ENCODE results near the gene NEK7.

The NEK7 gene

DNA sequence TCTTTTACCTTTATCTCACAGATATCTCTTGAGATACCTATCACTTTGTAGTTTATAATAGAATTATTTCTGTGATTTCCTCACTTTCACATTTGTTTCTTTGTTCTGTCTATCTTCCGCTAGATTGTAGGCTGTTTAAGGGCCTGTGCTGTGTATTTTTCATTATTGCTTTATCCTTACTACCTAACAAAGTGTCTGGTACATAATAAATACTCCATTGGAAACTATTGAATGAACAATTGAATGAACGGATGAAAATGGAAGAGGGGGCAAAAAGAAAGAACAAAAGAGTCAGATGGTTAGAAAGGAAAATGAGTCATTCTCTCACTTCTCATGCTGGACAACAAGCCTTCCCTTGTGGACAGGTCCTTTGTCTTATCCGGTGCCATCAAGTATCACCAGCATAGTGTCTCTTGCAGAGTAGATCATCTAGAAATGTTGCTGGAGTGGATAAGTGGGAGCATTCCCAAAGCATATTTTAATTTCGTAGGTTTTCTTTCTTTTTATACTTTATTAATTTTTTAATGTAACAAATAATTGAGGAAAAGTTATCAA lies 159.8 kb downstream of the NEK7 start:
- no peak for TF ChIP-seq ZNF274 (IDR thresholded peaks at IDR 0.05; ENCODE audit: low read depth, low read length)
- no peak overlapping the region for H3K4me3 ChIP-seq (ENCODE audit: low read length)

DNA sequence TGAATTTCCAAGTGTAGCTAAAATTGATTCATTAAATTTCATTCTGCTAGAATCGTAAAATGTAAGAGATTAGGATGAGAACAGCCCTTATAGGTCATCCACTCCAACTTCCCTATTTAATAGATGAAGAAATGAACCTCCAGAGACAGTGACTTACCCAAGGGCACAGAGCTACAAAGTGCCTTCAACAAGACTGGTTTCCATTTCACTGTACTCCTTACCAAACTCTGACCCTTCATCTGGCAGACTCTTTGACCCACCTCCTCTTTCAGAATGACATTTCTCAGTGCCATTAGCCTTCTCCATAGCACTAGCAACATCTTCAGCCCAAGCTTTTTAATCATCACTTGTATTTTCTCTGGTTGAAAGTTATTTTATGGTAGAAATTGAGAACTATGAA lies 161.3 kb downstream of the NEK7 start:
- no peak overlapping the region for H3K4me3 ChIP-seq (ENCODE audit: low read length)
- TF ChIP-seq ZNF274 (IDR thresholded peaks at IDR 0.05; ENCODE audit: low read depth, low read length), result no peak

DNA sequence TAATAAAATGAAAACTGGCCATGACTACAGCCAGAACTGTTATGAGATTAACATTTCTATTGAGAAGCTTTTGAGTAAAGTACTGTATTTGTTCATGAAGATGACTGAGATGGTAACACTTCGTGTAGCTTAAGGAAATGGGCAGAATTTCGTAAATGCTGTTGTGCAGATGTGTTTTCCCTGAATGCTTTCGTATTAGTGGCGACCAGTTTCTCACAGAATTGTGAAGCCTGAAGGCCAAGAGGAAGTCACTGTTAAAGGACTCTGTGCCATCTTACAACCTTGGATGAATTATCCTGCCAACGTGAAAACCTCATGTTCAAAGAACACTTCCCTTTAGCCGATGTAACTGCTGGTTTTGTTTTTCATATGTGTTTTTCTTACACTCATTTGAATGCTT lies 164.0 kb downstream of the NEK7 start:
- H3K4me3 ChIP-seq (ENCODE audit: low read length), result no peak overlapping the region
- TF ChIP-seq ZNF274 (IDR thresholded peaks at IDR 0.05; ENCODE audit: low read depth, low read length), result no peak

DNA sequence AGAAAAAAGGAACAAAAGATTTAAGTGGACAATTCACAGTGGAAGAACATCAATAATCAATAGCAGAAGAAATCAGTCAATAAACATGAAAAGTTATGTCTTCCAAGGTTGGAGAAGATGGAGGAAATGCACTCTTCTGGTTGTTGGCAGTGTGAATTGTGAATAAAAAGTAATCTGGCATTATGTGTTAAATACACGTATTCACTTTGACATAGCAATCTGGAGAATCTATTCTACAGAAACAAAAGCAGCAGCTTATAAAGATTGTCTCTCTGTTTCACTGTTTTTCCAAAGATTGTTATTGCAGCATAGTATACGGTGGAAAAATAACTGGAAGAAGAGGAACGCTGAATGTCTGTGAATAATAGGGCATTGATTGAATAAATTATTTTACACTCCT lies 169.4 kb downstream of the NEK7 start:
- TF ChIP-seq ZNF274 (IDR thresholded peaks at IDR 0.05; ENCODE audit: low read depth, low read length), result no peak
- H3K4me3 ChIP-seq (ENCODE audit: low read length), result no peak overlapping the region

DNA sequence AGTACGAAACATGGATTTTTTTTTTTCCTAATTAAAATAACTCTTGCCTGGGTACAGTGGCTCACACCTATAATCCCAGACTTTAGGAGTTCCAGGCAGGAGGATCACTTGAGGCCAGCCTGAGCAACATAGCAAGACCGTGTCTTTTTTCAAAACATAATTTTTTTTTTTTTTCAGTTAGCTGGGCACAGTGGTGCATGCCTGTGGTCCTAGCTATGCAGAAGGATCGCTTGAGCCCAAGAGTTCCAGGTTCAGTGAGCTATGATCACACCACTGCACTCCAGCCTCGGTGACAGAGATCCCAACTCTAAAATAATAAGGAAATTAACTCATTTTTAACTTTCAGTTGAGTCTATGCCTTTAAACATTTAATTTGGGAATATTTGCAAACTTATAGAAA lies 170.1 kb downstream of the NEK7 start:
- no peak for TF ChIP-seq ZNF274 (IDR thresholded peaks at IDR 0.05; ENCODE audit: low read depth, low read length)
- H3K4me3 ChIP-seq (ENCODE audit: low read length), result no peak overlapping the region

DNA sequence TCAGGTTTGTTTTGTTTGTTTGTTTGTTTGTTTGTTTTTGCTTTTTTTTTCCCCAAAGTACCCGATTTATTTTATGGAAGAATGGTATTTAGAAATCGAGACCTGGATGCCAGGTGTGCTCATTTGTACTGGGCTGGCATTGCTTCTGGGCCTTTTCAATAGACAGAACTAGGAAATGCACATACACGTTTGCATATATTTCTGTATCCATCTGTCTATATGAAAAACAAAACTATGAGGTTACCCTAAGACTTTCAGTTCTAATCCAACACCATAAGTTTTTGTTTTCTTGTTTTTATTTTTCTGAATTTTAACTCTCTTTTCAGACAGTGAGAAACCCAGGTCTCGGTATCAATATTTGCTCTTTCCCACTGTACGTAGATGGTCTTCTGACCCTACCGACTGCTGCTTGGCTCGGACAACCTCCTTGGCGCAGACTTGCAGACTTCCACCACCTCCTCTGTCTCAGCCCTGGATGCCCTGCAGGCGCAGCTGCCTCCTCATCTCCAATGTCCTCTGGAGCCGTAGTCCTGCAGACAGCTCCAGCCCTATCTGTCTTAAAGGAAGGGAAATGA lies 171.7 kb downstream of the NEK7 start:
- no peak overlapping the region for H3K4me3 ChIP-seq (ENCODE audit: low read length)
- no peak for TF ChIP-seq ZNF274 (IDR thresholded peaks at IDR 0.05; ENCODE audit: low read depth, low read length)

DNA sequence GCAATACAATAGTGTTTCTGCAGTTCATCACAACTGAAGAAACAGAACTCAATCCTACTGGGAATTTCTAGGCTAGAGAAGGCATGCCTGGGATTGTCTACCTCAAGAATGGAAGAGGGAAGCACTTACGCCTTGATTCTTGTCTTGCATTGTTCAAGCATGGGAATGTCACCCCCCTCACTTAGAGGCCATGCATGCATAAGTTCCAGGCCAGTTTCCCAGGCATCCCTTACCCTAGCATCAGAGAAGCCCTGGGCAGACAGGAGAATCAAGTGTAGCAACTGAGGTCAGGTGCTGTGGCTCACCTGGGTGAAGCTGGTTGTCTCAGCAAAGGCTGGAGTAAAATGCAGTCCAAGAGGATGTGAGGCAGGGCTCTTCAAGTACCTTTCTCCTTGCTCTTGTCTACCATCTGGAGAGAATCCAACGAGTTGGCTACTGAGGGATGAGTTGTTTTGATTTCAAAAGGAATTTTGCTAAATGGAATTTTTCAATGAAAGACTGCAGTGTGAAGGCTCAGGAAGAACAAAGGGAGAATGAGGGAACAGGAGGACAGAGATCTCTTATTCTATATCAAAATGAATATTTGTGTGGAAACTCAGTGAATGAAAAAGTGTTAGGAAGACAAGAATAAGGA lies 174.3 kb downstream of the NEK7 start:
- H3K4me3 ChIP-seq (ENCODE audit: low read length), result no peak overlapping the region
- no peak for TF ChIP-seq ZNF274 (IDR thresholded peaks at IDR 0.05; ENCODE audit: low read depth, low read length)

DNA sequence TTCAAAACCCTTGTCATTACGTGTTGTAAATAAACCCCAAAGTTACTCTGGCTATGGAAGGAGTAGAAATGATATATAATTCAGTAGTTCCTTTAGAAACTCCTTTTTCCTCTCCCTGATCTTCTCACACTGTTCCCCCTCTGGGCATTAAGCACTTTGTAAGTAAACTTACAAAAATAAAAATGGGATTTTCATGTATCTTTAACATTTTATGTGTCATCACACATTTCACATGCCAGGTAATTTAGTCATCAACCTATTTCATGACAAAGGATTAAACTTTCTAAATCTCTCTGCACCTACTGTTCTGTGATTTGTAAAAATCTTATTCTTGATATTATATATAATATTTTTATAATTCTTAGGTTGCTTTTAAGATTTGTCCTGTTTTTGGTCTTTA lies 176.9 kb downstream of the NEK7 start:
- no peak for TF ChIP-seq ZNF274 (IDR thresholded peaks at IDR 0.05; ENCODE audit: low read depth, low read length)
- no peak overlapping the region for H3K4me3 ChIP-seq (ENCODE audit: low read length)

DNA sequence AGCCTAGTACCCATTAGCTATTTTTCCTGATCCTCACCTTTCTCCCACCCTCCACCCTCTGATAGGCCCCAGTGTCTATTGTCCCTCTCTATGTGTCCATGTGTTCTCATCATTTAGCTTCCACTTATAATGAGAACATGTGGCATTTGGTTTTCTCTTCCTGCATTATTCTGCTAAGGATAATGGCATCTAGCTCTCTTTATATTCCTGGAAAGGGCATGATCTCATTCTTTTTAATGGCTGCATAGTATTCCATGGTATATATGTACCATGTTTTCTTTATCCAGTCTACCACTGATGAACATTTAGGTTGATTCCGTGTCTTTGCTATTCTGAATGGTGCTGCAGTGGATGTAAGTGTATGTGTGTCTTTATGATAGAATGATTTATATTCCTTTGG lies 178.9 kb downstream of the NEK7 start:
- TF ChIP-seq ZNF274 (IDR thresholded peaks at IDR 0.05; ENCODE audit: low read depth, low read length), result no peak
- no peak overlapping the region for H3K4me3 ChIP-seq (ENCODE audit: low read length)

DNA sequence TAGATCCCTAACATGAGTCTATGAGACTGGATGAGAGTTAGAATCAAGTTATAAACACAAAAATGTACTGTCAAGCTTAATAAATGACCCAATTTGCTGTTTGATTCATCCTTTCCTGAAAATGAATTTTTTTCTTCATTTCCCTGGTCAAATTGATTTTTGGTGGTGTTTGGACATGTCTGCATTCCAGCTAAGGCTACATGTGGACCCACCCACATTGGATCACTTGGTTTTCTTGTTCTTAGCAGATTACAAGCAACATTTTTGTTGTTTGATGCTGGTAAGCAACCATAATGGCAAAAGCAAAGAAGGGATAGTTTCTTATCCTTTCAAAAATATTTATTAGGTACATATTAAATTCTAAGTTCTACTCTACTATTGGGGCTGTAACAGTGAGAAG lies 181.1 kb downstream of the NEK7 start:
- no peak overlapping the region for H3K4me3 ChIP-seq (ENCODE audit: low read length)
- no peak for TF ChIP-seq ZNF274 (IDR thresholded peaks at IDR 0.05; ENCODE audit: low read depth, low read length)

DNA sequence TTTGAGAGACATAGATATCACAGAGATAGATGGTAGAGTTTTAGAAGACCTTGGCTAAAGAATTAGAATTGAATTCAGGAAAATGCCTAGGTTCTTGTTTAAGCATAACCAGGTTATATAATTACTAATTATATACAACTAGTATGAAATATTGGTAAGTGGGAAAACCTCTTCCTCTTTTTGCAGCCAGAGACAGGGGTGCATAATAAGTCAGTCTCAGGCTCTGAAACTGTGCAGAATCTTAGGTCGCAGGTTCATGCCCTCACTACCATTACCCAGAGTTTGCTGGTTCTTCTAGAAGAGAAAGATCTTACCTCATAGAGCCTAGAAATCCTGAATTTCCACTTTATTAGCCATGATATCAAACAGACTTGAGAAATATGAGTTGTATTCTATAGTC lies 183.3 kb downstream of the NEK7 start:
- H3K4me3 ChIP-seq (ENCODE audit: low read length), result no peak overlapping the region
- TF ChIP-seq ZNF274 (IDR thresholded peaks at IDR 0.05; ENCODE audit: low read depth, low read length), result no peak

DNA sequence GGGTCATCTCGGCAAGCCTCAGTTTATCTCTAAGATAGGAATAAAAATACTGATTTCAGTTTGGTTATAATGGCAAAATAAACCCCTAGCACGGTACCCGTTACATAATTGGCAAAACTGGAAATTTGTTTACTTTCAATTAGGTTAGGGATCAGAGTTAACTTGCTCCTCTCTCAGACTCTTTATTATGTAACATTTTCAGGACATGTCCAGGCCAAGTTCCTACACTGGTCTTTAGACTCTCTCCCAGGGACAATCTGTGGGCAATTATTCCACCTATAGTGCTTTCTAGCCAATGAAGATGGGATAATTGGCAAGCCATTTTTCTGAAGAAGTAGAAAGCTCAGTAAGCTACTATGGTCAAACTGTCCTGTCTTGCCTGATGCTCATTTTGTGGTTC lies 189.4 kb downstream of the NEK7 start:
- TF ChIP-seq ZNF274 (IDR thresholded peaks at IDR 0.05; ENCODE audit: low read depth, low read length), result no peak
- no peak overlapping the region for H3K4me3 ChIP-seq (ENCODE audit: low read length)

DNA sequence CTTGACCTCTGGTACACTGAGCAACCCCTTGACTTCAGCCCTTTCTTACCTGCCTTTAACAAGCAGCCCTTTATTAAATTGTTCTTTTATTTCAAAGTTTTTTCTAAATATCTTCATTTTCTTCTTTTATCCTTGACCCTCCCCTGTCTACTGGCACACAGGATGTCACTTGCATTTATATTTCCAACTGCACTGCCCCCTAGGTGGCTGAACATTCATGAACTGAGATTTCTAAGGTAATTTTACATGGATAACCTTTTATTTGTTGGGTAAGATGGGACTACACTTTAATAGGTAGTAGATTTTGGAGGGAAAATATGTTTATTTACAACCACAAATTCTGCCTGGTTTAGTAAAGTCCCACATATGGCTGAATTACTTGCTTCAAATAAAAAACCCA lies 193.7 kb downstream of the NEK7 start:
- no peak overlapping the region for H3K4me3 ChIP-seq (ENCODE audit: low read length)
- TF ChIP-seq ZNF274 (IDR thresholded peaks at IDR 0.05; ENCODE audit: low read depth, low read length), result no peak

DNA sequence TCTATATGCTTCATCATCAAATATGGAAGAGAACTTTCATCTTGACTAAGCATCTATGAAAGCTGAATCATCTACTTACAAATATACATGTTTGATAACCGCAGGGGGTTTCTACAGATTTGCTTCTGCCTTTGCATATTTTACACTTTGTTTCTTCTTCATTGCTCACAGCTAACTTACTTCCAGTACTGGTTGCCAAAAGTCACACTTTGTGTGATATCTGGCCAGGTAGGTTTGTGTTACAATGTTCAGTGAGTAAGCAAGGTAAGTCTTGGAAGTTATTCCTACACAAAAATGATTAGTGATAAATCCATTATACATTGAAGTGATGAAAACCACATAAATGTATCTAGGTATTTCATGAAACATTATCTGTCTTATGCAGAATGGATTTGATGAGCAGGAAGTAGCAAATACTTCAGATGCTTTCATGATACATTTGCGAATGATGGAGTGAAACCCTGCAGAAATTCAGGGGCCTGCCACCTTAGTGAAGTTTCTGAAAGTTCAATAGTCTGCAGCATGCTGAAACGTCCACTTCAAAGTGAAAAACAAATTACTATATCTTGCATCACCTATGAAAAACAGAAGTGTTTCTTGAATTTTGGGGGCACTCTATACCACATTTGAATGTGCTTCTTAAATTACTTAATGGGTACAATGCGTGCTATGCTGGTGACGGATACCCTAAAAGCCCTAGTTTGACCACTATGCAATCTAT lies 196.3 kb downstream of the NEK7 start:
- H3K4me3 ChIP-seq (ENCODE audit: low read length), result no peak overlapping the region
- no peak for TF ChIP-seq ZNF274 (IDR thresholded peaks at IDR 0.05; ENCODE audit: low read depth, low read length)

DNA sequence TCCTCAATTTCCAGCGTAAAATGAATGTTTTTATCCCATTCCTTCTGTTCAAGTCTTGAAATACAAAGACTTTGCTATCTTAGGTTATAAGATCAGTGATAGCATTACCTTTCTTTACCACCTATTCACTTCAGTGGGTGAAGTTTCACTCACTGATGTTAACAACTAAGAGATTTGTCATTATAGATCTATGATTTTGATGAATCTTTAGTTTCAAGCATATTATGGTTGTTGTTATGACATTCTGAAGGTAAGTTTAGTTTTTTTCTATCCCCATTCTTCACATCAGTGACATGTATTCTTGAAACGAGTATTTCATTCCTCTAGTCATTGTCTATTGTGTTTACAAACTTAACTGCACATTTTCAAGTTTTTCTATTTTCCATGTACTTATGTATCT lies 201.1 kb downstream of the NEK7 start:
- H3K4me3 ChIP-seq (ENCODE audit: low read length), result no peak overlapping the region
- TF ChIP-seq ZNF274 (IDR thresholded peaks at IDR 0.05; ENCODE audit: low read depth, low read length), result no peak
